ENCODE measurements around the gene ALMS1.
"Not testable (repeated sequence)": the region's sequence is repeated elsewhere in the genome, so short reads cannot be mapped to it uniquely, and the experiment has no call there.

ALMS1 gene

DNA sequence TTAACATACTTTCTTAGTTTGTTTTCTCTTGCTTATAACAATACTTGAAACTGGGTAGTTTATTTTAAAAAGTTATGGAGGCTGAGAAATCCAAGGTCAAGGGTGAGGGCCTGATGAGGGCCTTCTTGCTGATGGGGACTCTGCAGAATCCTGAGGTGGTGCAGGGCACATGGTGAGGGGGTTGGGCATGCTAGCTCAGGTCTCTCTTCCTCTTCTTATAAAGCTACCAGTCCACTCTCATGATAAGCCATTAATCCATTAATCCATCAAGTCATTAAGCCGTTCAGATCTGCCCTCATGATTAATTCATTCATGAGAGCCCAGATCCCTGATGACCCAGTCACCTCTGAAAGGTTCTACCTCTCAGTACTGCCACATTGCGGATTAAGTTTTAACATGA, 21.4 kb downstream of the ALMS1 start:
- no peak for DNase-seq

DNA sequence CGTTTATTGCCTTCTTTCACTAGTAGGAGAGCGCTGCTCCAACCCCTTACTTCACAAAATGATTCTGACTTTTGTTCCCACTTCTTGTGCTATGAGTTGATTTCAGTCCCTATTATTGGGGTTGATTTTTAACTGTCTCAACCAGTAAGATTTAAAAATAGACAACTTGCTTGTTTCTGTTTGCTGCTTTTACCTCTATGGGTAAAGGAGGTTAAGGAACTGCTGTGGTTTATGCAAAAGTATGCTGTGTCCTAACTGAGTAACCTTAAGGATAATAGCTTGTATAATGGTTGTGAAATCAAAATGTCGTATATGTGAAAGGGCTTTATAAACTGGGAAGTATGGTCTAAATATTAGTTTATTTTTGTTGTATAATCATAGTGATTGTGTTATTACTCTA, 22.6 kb downstream of the ALMS1 start:
- no peak for DNase-seq

DNA sequence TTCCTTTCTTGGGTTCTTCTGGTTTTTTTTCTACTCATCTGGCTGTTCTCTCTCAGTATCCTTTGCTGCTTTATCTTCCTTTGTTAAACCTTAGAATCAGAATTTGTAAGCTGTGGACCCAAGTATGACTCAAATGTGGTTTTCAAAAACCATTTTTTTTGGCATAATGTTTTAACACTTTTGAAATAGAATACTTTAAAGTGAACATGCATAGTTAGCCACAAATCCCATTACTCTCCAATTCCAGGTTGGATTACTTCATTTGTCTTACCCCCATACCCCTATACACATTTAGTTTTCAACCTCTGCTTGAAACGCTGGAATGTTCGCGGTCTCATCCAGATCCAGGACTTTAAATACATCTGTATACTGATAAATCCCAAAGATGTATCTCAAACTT, 29.1 kb downstream of the ALMS1 start:
- DNase-seq: no peak

DNA sequence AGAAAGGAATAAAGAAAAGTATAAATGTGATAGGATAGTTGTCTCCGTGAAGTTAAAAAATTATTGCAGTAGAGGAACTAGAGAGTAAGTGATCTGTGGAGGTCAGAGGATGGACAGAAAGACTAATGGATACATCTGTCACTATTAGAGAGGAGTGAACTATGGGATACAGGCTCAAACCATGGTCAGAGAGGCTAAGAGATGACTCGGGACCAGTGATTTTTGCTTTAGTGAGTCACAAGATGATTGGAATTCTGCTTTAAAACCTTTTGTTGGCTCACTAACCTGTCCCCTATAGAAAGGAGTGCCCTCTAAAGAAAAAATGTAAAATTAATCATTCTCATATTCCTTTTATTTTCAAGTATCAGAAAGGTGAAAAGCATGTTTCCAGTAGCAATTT, 30.3 kb downstream of the ALMS1 start:
- no peak for DNase-seq

DNA sequence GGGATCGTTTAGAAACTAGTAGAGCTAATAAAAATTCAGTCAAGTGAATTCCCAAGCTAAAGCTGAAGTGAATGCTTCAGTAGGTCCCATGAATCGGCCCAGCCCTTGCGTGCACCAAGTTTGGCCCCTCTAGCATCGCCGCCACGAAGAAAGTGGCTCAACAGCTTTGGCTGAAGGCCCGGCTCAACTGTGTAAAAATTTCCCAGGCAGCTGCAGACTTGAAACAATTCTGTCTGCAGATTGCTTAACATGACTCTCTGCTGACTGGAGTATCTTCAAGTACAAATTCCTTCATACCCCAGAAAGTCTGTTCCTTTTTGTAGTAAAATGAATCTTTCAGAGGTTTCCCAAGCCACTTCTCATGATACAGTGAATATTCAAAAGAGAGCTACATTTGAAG, 32.7 kb downstream of the ALMS1 start:
- no peak for DNase-seq

DNA sequence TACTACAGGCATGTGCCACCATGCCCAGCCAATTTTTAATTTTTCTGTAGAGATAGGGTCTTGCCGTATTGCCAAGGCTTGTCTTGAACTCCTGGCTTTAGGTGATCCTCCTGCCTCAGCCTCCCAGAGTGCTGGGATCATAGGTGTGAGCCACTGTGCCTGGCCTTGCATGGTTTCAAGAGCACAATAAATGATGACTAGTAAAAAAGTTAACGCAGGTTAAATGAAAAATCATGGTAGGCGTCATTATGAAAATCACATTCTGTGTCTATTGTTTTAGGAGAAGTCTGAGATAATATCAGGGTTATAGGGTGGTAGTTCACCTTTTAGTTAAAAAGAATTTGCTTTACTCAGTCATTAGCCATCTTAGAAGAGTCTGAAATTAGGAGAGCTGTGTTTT, 38.3 kb downstream of the ALMS1 start:
- DNase-seq: no peak

DNA sequence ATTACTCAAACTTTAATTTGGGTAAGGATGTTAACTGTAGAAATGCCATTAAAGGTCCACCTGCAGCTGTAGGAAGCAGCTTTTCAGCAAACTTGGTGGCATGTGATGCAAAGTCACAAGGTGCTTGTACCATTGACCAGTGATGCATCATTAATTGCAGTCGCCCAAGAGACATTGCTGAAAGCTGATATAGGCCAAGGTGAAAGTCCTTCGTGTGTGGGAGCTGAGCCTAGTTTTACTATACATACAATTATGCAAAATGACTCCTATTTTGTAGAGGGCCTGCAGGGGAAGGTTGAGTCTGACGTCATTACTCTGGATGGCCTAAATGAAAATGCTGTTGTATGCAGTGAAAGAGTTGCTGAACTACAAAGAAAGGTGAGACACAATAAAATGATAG, 40.5 kb downstream of the ALMS1 start:
- DNase-seq: no peak

DNA sequence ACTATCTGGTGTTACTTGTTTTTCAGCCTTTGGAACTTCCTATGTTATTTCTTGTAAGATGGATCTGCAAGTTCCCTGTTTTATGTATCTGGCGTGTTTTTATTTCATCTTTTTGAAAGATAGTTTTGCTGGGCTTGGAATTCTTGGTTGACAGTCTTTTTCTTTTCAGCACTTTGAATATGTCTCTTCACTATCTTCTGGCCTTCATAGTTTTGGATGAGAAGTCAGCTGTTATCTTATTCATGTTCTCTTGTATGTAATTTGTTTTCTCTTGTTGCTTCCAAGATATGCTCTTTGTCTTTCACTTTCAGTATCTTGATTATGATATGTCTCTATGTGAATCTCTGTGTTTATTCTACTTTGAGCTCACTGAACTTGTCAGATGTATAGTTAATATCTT, 50.4 kb downstream of the ALMS1 start:
- no peak for DNase-seq

DNA sequence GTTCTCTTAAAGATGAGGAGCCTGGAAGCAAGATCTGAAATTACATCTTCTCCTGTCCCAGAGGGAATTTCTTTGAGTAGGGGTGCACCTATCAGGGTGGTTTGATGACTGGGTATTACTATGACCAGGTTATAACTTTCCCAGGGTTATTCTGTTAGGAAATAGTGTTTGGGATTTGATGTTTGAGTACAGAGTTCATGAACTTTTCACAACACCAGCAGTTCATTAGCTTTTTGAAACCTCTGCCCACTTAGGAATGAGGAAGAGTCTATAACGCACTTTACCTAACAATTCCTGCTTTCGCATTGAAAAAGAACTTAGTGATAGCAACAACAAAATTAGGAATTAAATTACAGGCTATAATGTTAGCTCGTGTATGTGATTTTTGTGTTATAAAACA, 58.6 kb downstream of the ALMS1 start:
- DNase-seq: no peak

DNA sequence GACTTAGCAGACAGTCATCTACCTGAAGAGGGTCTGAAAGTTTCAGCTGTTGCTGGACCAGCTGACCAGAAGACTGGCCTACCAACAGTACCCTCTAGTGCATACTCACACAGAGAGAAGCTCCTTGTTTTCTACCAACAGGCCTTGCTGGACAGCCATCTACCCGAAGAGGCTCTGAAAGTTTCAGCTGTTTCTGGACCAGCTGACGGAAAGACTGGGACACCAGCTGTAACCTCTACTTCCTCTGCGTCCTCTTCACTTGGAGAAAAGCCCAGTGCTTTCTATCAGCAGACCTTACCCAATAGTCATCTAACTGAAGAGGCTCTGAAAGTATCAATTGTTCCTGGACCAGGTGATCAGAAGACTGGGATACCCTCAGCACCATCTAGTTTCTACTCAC, 63.2 kb downstream of the ALMS1 start:
- no peak for DNase-seq

DNA sequence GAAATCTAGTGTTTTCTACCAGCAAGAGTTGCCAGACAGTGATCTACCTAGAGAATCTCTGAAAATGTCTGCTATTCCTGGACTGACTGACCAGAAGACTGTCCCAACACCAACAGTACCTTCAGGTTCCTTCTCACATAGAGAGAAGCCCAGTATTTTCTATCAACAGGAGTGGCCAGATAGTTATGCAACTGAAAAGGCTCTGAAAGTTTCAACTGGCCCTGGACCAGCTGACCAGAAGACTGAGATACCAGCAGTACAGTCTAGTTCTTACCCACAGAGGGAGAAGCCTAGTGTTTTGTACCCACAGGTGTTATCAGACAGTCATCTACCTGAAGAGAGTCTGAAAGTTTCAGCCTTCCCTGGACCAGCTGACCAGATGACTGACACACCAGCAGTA, 63.8 kb downstream of the ALMS1 start:
- DNase-seq: no peak

DNA sequence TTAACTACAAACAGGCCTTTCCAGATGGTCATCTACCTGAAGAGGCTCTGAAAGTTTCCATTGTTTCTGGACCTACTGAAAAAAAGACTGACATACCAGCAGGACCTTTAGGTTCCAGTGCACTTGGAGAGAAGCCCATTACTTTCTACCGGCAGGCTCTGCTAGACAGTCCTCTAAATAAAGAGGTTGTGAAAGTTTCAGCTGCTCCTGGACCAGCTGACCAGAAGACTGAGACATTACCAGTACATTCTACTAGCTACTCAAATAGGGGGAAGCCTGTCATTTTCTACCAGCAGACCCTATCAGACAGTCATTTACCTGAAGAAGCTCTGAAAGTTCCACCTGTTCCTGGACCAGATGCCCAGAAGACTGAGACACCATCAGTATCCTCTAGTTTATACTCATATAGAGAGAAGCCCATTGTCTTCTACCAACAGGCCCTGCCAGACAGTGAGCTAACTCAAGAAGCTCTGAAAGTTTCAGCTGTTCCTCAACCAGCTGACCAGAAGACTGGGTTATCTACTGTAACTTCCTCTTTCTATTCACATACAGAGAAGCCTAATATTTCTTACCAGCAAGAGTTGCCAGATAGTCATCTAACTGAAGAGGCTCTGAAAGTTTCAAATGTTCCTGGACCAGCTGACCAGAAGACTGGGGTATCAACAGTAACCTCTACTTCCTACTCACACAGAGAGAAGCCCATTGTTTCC, 65.8 kb downstream of the ALMS1 start:
- DNase-seq: no peak

DNA sequence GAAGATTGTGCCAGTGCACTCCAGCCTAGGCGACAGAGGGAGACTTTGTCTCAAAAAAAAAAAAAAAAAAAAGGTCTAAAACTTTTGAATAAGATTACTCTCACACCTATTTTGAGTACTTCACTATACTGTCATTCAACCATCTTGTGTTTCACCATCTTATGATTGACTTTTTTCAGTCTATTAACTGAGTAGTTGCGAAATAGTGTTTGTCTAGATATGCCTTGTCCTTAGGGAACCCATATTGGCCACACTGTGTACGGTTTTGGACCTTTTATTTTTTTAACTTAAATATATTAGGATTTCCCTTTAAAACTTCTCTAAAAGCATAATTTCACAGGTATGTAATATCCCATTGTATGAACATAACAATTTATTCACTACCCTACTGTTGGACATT, 72.3 kb downstream of the ALMS1 start:
- DNase-seq: no peak

DNA sequence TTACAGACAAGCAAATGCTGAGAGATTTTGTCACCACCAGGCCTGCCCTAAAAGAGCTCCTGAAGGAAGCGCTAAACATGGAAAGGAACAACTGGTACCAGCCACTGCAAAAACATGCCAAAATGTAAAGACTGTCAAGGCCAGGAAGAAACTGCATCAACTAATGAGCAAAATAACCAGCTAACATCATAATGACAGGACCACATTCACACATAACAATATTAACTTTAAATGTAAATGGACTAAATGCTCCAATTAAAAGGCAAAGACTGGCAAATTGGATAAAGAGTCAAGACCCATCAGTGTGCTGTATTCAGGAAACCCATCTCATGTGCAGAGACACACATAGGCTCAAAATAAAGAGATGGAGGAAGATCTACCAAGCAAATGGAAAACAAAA, 76.8 kb downstream of the ALMS1 start:
- DNase-seq: not testable (repeated sequence)

DNA sequence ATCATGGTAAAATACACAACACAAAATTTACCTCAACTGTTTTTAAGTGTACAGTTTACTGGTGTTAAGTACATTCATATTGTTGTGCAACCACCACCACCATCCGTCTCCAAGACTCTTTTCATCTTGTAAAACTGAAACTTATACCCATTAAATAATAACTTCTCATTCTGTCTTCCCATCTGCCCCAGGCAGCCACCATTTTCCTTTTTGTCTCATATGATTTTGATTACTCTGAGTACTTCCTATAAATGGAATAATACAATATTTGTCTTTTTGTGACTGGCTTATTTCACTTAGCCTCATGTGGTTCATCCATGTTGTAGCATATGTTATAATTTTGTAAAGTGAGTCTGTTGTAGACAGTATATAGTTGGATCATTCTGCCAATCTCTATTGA, 82.7 kb downstream of the ALMS1 start:
- DNase-seq: no peak

DNA sequence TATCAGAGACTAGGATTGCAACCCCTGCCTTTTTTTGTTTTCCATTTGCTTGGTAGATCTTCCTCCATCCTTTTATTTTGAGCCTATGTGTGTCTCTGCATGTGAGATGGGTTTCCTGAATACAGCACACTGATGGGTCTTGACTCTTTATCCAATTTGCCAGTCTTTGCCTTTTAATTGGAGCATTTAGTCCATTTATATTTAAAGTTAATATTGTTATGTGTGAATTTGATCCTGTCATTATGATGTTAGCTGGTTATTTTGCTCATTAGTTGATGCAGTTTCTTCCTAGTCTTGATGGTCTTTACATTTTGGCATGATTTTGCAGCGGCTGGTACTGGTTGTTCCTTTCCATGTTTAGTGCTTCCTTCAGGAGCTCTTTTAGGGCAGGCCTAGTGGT, 98.2 kb downstream of the ALMS1 start:
- not testable (repeated sequence) for DNase-seq

DNA sequence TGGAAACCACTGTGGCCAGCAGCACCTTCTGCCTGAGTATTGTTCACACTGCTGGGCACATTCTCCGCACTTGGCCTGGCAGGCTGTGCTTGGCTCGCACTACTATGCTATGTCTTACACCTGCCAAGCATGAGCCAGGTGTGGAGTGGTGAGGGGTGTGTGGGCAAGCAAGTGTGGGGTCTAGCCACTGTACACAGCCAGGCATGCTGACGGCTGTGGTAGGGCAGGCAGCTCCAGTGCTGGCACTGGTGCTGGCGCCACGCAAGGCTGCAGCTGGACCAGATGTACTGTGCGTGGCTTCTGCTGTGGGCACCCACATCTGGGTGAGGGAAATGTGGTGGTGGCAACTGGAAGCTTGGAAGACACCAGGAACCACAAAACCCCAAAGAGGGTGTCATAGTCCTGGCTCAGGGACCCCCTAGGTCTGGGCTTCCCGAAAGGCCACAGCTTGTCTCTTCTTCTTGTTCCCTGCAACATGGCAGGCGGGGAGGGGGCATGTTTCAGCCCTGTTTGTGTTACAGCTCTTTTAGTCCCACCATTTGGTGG, 101.5 kb downstream of the ALMS1 start:
- no peak for DNase-seq

DNA sequence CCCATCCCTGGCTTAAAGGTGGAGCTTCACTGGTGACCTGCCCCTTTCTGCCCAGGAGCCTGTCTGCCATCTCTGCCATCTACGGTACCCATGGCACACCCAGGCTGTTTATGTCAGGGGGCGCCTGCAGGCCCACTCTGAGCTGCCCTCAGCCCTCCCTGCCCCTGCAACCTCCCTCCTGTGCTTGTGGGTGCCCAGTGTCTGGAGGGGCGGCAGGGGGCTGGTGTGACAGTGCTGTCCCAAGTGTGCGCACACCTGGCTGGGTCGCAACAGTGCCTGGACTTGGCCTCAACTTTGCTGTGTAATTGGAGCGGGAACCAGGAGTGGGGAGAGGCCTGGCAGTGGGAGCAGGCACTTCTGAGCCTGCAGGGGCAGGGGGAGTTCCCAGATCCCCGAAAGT, 102.4 kb downstream of the ALMS1 start:
- no peak for DNase-seq

DNA sequence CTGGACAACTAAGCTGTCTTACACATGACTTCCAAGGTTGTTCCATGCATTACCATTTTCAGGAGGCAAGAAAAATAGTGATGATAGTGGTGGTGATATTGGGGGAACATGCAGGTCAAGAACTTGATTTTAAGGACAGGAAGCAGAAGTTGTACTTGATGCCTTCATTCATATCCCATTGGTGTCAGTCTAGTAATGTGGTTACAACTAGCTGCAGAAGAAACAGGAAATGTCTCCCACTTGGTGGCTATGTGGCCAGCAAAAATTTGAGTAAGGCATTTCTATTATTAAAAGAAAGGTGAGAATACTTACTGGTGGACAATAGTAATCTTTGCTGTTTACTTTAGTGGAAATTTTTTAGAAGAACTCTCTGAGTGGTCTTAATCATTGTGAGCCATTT, 103.4 kb downstream of the ALMS1 start:
- DNase-seq: no peak

DNA sequence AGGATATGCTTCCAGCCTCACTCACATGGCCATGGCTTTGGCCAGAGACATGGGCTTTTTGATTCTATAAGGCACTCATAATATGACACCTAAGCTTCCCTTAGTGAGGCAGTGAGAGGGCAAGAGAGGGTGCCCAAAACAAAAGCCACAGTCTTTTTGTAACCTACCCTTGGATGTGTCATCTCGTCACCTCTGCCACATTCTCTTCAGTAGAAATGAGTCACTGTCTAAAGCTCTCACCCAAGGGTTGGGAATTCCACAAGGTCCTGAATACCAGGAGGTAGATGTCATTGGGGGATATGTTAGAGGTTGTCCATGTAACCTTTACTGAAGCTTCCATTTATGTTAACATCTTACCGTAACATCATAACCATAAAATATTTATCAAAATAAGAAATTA, 108.4 kb downstream of the ALMS1 start:
- no peak for DNase-seq

DNA sequence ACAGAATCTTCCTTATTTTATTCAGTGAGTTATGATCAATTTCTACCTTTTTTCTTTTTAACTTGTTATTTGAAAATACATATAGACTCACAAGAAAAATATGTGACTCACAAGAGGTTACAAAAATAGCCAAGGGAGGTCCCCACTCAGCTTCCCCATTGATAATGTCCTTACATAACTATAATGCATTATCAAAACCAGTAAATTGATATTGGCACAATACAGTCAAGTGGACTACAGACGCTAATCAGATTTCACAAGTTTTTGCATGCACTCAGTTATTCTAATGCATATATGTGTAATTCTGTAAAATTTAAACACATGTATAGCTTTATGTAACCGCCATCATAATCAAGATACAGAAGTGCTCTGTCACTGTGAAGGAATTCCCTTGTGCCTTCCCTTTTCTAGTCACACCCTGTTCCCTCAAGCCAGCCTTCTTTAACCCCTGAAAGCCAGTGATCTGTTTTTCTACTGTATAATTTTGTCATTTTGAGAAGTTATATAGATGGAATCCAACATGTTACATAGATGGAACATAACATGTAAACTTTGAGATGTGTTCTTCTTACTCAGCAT, 118.4 kb downstream of the ALMS1 start:
- DNase-seq: no peak

DNA sequence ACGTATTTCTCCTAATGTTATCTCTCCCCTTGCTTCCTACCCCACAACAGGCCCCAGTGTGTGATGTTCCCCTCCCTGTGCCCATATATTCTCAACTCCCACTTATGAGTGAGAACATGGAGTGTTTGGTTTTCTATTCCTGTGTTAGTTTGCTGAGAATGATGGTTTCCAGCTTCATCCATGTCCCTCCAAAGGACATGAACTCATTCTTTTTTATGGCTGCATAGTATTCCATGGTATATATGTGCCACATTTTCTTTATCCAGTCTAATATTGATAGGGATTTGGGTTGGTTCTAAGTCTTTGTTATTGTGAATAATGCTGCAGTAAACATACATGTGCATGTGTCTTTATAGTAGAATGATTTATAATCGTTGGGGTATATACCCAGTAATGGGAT, 119.2 kb downstream of the ALMS1 start:
- not testable (repeated sequence) for DNase-seq

DNA sequence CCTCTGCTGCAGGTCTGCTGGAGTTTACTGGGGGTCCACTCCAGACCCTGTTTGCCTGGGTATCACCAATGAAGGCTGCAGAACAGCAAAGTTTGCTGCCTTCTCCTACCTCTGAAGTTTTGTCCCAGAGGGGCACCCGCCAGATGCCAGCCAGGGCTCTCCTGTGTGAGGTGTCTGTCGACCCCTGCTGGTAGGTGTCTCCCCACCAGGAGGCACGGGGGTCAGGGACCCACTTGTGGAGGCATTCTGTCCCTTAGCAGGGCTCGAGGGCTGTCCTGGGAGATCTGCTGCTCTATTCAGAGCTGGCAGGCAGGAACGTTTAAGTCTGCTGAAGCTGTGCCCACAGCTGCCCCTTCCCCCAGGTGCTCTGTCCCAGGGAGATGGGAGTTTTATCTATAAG, 124.8 kb downstream of the ALMS1 start:
- DNase-seq: not testable (repeated sequence)

DNA sequence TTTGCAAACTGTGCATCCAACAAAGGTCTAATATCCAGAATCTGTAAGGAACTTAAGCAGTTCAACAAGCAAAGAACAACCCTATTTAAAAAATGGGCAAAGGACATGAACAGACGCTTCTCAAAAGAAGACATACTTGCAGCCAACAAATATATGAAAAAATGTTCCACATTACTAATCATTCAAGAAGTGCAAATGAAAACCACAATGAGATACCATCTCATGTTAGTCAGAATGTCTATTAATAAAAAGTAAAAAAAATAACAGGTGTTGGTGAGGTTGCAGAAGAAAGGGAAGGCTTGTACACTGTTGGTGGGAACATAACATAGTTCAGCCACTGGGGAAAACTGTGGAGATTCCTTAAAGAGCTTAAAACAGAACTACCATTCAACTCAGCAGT, 130.4 kb downstream of the ALMS1 start:
- DNase-seq: no peak

DNA sequence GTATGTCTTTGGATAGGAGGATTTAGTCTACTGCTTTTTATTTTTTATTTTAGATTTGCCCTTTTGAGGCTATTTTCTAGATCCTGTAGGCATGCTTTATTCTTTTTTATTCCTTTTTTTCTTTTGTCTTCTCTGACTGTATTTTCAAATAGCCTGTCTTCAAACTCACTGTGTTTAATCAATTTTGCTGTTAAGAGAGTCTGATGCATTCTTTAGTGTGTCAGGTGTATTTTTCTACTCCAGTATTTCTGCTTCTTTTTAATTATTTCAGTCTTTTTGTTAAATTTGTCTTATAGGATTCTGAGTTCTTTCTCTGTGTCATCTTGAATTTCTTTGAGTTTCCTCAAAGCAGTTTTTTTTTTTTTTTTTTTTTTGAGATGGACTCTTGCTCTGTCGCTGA, 143.1 kb downstream of the ALMS1 start:
- no peak for DNase-seq

Measured in activated CD8-positive, alpha-beta memory T cell treated with anti-CD3 and anti-CD28 coated beads, Interleukin-2, amount 50 U/mL, for 4 hours (primary cell).